ENCODE results near the gene NPRL2.
A peak's percentile ranks its signal among the peaks of the same experiment; 100 is the strongest.

DNA sequence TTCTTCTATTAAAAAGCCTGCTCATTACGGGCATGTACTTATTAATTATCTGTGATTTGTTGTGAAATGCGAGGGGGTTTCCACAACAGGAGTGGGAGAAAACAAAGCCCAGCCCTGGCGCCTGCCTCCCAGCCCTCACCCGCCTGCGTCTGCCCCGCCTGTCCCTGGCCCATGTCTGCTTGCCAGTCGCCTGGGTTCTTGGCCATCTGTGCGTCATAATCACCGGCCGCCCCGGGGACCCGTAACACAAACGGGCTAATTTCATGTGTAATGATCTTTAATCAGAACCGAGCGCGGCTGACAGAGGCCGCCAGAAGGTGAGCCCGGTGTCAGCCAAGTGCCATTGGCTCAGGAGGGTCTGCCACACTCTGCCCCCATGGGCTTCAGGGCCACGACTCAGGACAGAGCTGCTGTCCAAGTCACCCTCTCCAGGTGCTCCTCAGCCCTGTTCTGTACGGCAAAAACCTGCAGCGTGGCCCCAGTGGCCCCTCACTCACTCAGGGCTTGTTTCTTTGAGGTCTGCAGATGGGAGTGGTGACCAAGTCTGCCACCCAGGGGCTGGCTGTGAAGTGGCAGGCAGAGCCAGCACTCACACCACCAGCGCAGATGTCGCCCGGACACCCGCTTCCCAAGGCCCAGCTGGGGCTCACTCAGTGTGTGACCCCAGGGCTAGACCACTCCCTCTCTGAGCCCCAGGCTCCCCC is 37.6 kb upstream of the NPRL2 start:
- TF ChIP-seq CTCF (IDR thresholded peaks at IDR 0.05; ENCODE audit: low read length) (peak; percentile 55), EZH2 (IDR thresholded peaks at IDR 0.05; ENCODE audit: borderline replicate concordance, low read length) (no peak)

Measured in OCI-LY1 (cell line).